H9 (cell line): ENCODE results near the gene RIC1. TPM values are rescaled to one million over a fixed set of nuclear protein-coding genes. Genes with fewer than 3 reads are reported as not detected.

ENCODE experiments used
- DNase-seq: peaks from one replicate; pipeline ENCODE4 v3.0.0-alpha.2; 2017
- H2AFZ ChIP-seq: one replicate; pipeline ENCODE4 v1.6.1; 2013; ENCODE audit warnings: mild to moderate bottlenecking, low read length, control low read depth, moderate library complexity
- H2AK5ac ChIP-seq: 2 replicates; pipeline ENCODE4 v1.6.1; 2013; ENCODE audit warnings: low read length, control low read depth, mixed read lengths; ENCODE audit not compliant: insufficient read length
- H2BK120ac ChIP-seq: one replicate; pipeline ENCODE4 v1.6.1; 2013; ENCODE audit warnings: low read depth, mild to moderate bottlenecking, low read length, control low read depth, inconsistent platforms; ENCODE audit not compliant: poor library complexity, severe bottlenecking
- H2BK12ac ChIP-seq: 2 replicates; pipeline ENCODE4 v1.6.1; 2013; ENCODE audit warnings: low read length, control low read depth, mixed read lengths, low read depth; ENCODE audit not compliant: insufficient read length
- H2BK15ac ChIP-seq: 2 replicates; pipeline ENCODE4 v1.6.1; 2013; ENCODE audit warnings: low read depth, low read length, control low read depth
- H2BK20ac ChIP-seq: one replicate; pipeline ENCODE4 v1.6.1; 2013; ENCODE audit warnings: low read depth, mild to moderate bottlenecking, low read length, control low read depth, inconsistent platforms; ENCODE audit not compliant: poor library complexity, severe bottlenecking
- H2BK5ac ChIP-seq: 2 replicates; pipeline ENCODE4 v1.6.1; 2013; ENCODE audit warnings: low read length, control low read depth, mixed read lengths; ENCODE audit not compliant: insufficient read length
- H3K14ac ChIP-seq: 2 replicates; pipeline ENCODE4 v1.6.1; 2013; ENCODE audit warnings: low read length, control low read depth; ENCODE audit not compliant: insufficient read depth
- H3K18ac ChIP-seq: 2 replicates; pipeline ENCODE4 v1.6.1; 2013; ENCODE audit warnings: low read depth, mild to moderate bottlenecking, mixed read lengths, low read length, control low read depth; ENCODE audit not compliant: insufficient read length
- H3K23ac ChIP-seq: 2 replicates; pipeline ENCODE4 v1.6.1; 2013; ENCODE audit warnings: low read length, control low read depth, mixed read lengths, low read depth; ENCODE audit not compliant: insufficient read length
- H3K23me2 ChIP-seq: 2 replicates; pipeline ENCODE4 v1.6.1; 2013; ENCODE audit warnings: low read depth, mild to moderate bottlenecking, mixed read lengths, low read length, control low read depth; ENCODE audit not compliant: insufficient read length, poor library complexity, severe bottlenecking
- H3K27ac ChIP-seq: 2 replicates; pipeline ENCODE4 v1.5.1; 2013; ENCODE audit warnings: low read length, control low read depth, mixed read lengths, low read depth; ENCODE audit not compliant: insufficient read length
- H3K27me3 ChIP-seq: 2 replicates; pipeline ENCODE4 v1.6.1; 2013; ENCODE audit warnings: low read length, control low read depth, inconsistent platforms; ENCODE audit not compliant: insufficient read depth
- H3K4ac ChIP-seq: 2 replicates; pipeline ENCODE4 v1.6.1; 2013; ENCODE audit warnings: low read depth, mild to moderate bottlenecking, control low read depth, inconsistent platforms, low read length, moderate library complexity
- H3K4me1 ChIP-seq: 2 replicates; pipeline ENCODE4 v1.6.1; 2013; ENCODE audit warnings: low read length, control low read depth, inconsistent platforms; ENCODE audit not compliant: insufficient read depth
- H3K4me2 ChIP-seq: 2 replicates; pipeline ENCODE4 v1.6.1; 2013; ENCODE audit warnings: low read length, control low read depth, mixed read lengths; ENCODE audit not compliant: insufficient read length, insufficient read depth
- H3K56ac ChIP-seq: 2 replicates; pipeline ENCODE4 v1.6.1; 2013; ENCODE audit warnings: low read depth, mild to moderate bottlenecking, mixed read lengths, low read length, control low read depth; ENCODE audit not compliant: insufficient read length
- H3K79me1 ChIP-seq: 2 replicates; pipeline ENCODE4 v1.6.1; 2013; ENCODE audit warnings: low read depth, mild to moderate bottlenecking, moderate library complexity, low read length, control low read depth, inconsistent platforms; ENCODE audit not compliant: insufficient read depth, poor library complexity, severe bottlenecking
- H3K79me2 ChIP-seq: 2 replicates; pipeline ENCODE4 v1.6.1; 2013; ENCODE audit warnings: low read length, control low read depth, inconsistent platforms; ENCODE audit not compliant: insufficient read depth
- H3K9ac ChIP-seq: 2 replicates; pipeline ENCODE4 v1.6.1; 2013; ENCODE audit warnings: low read length, control low read depth, mixed read lengths; ENCODE audit not compliant: insufficient read length; ENCODE audit errors: extremely low read depth
- H3K9me3 ChIP-seq: one replicate; pipeline ENCODE4 v1.6.1; 2013; ENCODE audit warnings: low read depth, low read length, inconsistent platforms; ENCODE audit not compliant: control insufficient read depth
- H3T11ph ChIP-seq: one replicate; pipeline ENCODE4 v1.6.1; 2013; ENCODE audit warnings: mild to moderate bottlenecking, low read length, control low read depth, inconsistent platforms
- H4K20me1 ChIP-seq: one replicate; pipeline ENCODE4 v1.6.1; 2013; ENCODE audit not compliant: control insufficient read depth, insufficient read length, insufficient read depth
- H4K5ac ChIP-seq: 2 replicates; pipeline ENCODE4 v1.6.1; 2013; ENCODE audit warnings: low read depth, mild to moderate bottlenecking, mixed read lengths, low read length, control low read depth; ENCODE audit not compliant: insufficient read length
- H4K8ac ChIP-seq: replicated peaks from 2 replicates; pipeline ENCODE4 v1.6.1; 2013; ENCODE audit warnings: low read length, control low read depth, mixed read lengths, low read depth; ENCODE audit not compliant: insufficient read length
- H4K91ac ChIP-seq: 2 replicates; pipeline ENCODE4 v1.6.1; 2013; ENCODE audit warnings: low read depth, mild to moderate bottlenecking, moderate library complexity, mixed read lengths, low read length, control low read depth; ENCODE audit not compliant: insufficient read length
- H3K27ac Mint-ChIP-seq, 3 experiments: 2 replicates in 2 of 3; 3 replicates in 1 of 3; pipeline ENCODE4 v1.8.0; 2020 to 2021; ENCODE audit warnings: mixed read lengths in 3 of 3, mild to moderate bottlenecking in 1 of 3, moderate library complexity in 1 of 3
- H3K27me3 Mint-ChIP-seq: 2 replicates; pipeline ENCODE4 v1.8.0; 2021; ENCODE audit warnings: low read depth, mild to moderate bottlenecking, moderate library complexity, mixed read lengths
- H3K36me3 Mint-ChIP-seq, 3 experiments: 2 replicates in 2 of 3; 3 replicates in 1 of 3; pipeline ENCODE4 v1.8.0; 2020 to 2021; ENCODE audit warnings: low read depth in 3 of 3, mixed read lengths in 3 of 3; ENCODE audit not compliant: insufficient read depth in 1 of 3
- H3K4me1 Mint-ChIP-seq, 2 experiments: 2 replicates each; pipeline ENCODE4 v1.8.0; 2020; ENCODE audit warnings: mixed read lengths in 2 of 2
- H3K4me3 Mint-ChIP-seq, 2 experiments: 2 replicates in 1 of 2; 3 replicates in 1 of 2; pipeline ENCODE4 v1.8.0; 2020 to 2021; ENCODE audit warnings: mild to moderate bottlenecking in 2 of 2, mixed read lengths in 2 of 2, moderate library complexity in 1 of 2
- H3K9me3 Mint-ChIP-seq, 2 experiments: 2 replicates in 1 of 2; 3 replicates in 1 of 2; pipeline ENCODE4 v1.8.0; 2020; ENCODE audit warnings: mild to moderate bottlenecking in 2 of 2, mixed read lengths in 2 of 2, moderate library complexity in 1 of 2
- WGBS: extraction: QIAGEN DNeasy Blood & Tissue Kit; methylation state at CpG from one replicate; pipeline ENCODE4 v1.1.7; 2013; ENCODE audit warnings: missing lambda C conversion rate, low lambda C conversion rate, mixed read lengths; ENCODE audit not compliant: insufficient read length; ENCODE audit errors: extremely low coverage; 5-methylcytosine and 5-hydroxymethylcytosine counted together
- total RNA-seq: library from RNA; stranded (reverse); gene quantifications from 2 replicates; pipeline ENCODE4 v1.2.1, GENCODE V29; 2021
- TF ChIP-seq, protein P1 (sequence below): fragments of 200-600 bp; sonication (generic); conservative IDR thresholded peaks from 3 replicates; pipeline ENCODE4 v1.8.0; 2021; ENCODE audit warnings: antibody characterized with exemption, mild to moderate bottlenecking

Gene RIC1
- total RNA-seq, 1 experiment from 2014 or later, result 13.7 TPM

DNA sequence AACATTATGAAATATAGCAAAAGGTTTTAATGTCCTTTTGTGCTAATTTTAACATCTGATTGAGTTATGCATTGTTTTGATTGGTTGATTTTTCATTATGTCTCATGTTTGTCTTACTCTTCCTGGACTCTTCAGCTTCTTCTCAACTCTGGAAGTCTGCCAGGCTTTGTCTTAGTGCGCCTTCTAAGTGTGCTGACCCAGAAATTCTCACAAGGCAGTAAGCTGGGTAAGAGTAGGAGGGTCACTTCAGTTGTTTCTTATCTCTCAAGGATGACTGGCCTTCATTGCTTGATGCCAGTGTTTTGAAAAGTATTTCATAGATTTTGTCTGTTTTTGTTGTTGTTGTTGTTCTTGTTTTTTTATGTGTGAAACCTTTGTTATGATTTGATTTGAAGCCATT lies 59.2 kb downstream of the RIC1 start:
- Mint-ChIP-seq H3K9me3 (peaks cover 15 to 18% of the 10 kb centered on the region in 2 experiments), H3K27ac (peak overlapping the region in 1 of 3 experiments; percentile 1; a peak in 1 of 7 replicates), H3K4me3 (no peak overlapping the region), H3K4me1 (peaks cover 2 to 7% of the 10 kb centered on the region in 2 experiments), H3K36me3 (peaks cover 13 to 20% (median 15%) of the 10 kb centered on the region in 3 experiments), H3K27me3 (no peaks in the 10 kb centered on the region)
- Histone ChIP-seq H3K4ac (no peak overlapping the region), H3K4me1 (peaks cover 3% of the 10 kb centered on the region; the same call in 1 of the 2 replicates), H4K5ac (no peak overlapping the region), H2AFZ (no peak overlapping the region), H3K4me2 (no peak overlapping the region), H4K91ac (no peak overlapping the region), H3K18ac (no peak overlapping the region), H3K23me2 (no peaks in the 10 kb centered on the region), H2BK12ac (no peak overlapping the region), H4K8ac (no peak overlapping the region), H3K79me2 (no peaks in the 10 kb centered on the region; the same call in 1 of the 2 replicates), H2BK5ac (no peak overlapping the region), H3K79me1 (no peaks in the 10 kb centered on the region), H3T11ph (no peak overlapping the region), H3K27me3 (no peaks in the 10 kb centered on the region), H3K56ac (no peak overlapping the region), H2AK5ac (no peak overlapping the region), H3K27ac (no peak overlapping the region), H3K9me3 (peaks cover 6% of the 10 kb centered on the region), H2BK120ac (no peak overlapping the region), H4K20me1 (no peaks in the 10 kb centered on the region), H3K23ac (no peak overlapping the region), H2BK15ac (no peak overlapping the region), H3K14ac (no peak overlapping the region), H3K9ac (no peak overlapping the region), H2BK20ac (no peak overlapping the region)
- DNase-seq, result no peak
- TF ChIP-seq, protein P1, sequence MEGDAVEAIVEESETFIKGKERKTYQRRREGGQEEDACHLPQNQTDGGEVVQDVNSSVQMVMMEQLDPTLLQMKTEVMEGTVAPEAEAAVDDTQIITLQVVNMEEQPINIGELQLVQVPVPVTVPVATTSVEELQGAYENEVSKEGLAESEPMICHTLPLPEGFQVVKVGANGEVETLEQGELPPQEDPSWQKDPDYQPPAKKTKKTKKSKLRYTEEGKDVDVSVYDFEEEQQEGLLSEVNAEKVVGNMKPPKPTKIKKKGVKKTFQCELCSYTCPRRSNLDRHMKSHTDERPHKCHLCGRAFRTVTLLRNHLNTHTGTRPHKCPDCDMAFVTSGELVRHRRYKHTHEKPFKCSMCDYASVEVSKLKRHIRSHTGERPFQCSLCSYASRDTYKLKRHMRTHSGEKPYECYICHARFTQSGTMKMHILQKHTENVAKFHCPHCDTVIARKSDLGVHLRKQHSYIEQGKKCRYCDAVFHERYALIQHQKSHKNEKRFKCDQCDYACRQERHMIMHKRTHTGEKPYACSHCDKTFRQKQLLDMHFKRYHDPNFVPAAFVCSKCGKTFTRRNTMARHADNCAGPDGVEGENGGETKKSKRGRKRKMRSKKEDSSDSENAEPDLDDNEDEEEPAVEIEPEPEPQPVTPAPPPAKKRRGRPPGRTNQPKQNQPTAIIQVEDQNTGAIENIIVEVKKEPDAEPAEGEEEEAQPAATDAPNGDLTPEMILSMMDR, result no peak
- no CpG with 5 or more reads among the region's 1 CpG for WGBS
